ENCODE measurements around the gene BCL11B. TPM values are rescaled to one million over a fixed set of nuclear protein-coding genes. Genes with fewer than 3 reads are reported as not detected.

BCL11B gene
- total and polyA plus RNA-seq, 10 of the 15 experiments (the other 5 are each of a cell fraction or from before 2014, with no cell fraction given) = 0.38 to 5.5 (median 1.3) TPM

DNA sequence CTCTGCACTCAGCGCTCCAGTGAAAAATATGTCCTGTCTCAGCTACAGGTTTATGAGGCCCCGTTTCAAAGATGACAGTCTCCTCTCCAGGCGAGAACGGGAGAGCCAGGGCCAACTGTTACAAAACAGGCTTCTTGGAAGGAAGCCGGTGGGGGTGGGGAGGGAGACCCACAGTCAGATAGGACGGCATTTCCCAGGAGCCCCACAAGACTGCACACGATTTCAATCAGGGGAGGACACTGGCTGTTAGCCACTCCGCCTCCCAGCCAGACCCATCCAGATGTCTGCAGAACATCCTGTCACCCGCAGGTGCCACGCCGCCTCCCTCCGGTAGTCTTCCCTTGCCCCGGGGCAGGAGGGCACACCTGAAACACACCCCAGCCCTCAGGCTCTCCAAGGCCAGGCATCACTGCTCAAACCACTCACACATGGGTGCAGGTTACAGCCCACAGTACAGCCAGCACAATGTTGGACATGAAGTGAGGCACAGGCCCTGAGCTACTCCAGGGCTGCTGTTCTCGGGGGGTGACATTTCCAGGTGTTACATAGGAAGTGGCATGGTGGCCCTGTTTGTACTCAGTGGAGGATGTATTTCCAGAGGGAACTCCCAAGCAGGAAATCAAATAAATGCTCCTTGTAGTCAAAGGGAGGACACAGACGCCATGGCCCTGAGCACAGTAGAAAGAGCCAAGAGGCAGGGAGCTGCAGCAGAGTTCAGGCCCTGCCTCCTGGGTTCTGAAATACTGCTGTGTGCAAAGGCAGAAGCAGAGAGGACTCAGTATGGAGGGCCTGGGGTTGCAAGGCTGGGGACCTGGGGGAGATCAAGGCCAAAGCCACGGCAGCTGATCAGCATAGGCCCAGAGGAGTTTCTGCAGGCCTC lies 138.1 kb downstream of the BCL11B start:
- Histone ChIP-seq H2AFZ (ENCODE audit: control insufficient read depth, low read depth, low read length) (no peak overlapping the region), H3K9ac (ENCODE audit: control insufficient read depth, insufficient read depth, low read length) (no peak overlapping the region), H3K79me2 (ENCODE audit: control insufficient read depth, insufficient read depth, low read length) (no peaks in the 10 kb centered on the region), H4K20me1 (ENCODE audit: control insufficient read depth, insufficient read depth) (no peaks in the 10 kb centered on the region), H3K27ac (ENCODE audit: control insufficient read depth, insufficient read depth) (no peak overlapping the region), H3K27me3 (replicated peaks in 1 of 2; ENCODE audit: control insufficient read depth in 2 of 2, insufficient read depth in 2 of 2, low read length in 1 of 2) (no peaks in the 10 kb centered on the region), H3K4me3 (no peak overlapping the region), H3K9me3 (replicated peaks; ENCODE audit: control insufficient read depth, insufficient read depth, low read length) (no peaks in the 10 kb centered on the region; the same call in 2 of the 3 replicates), H3K4me2 (ENCODE audit: control insufficient read depth, insufficient read depth) (no peak overlapping the region), H3K36me3 (ENCODE audit: control insufficient read depth in 2 of 2, insufficient read depth in 2 of 2, low read length in 1 of 2) (no peaks in the 10 kb centered on the region), H3K4me1 (ENCODE audit: control insufficient read depth, insufficient read depth, low read length) (no peaks in the 10 kb centered on the region)
- DNase-seq (ENCODE audit: low read depth, low spot score) (no peak), FAIRE-seq (no peak), ATAC-seq (no peak)
- SMC1A ChIA-PET (ENCODE audit: uncharacterized antibody, unreplicated experiment) = no interaction called here
- CTCF ChIA-PET = no interaction called here
- RAD21 ChIA-PET (ENCODE audit: unreplicated experiment) = no interaction called here
- in situ Hi-C loops (cut with MboI) (no loop called here), intact Hi-C loops (cut with micrococcal nuclease; ENCODE audit: unreplicated experiment) (no loop called here)
- WGBS (ENCODE audit: insufficient coverage, insufficient replicate concordance, low lambda C conversion rate, missing lambda C conversion rate) = 32% methylated on average over 16 of the region's 16 CpGs
- POLR2A ChIA-PET = no interaction called here
- BruUV-seq (replicated peaks) = no TSS peak
- TF ChIP-seq CEBPB (IDR thresholded peaks at IDR 0.05; ENCODE audit: borderline replicate concordance in 1 of 2, low read depth in 2 of 2, low read length in 2 of 2) (no peak), CBFB (IDR thresholded peaks at IDR 0.05; ENCODE audit: low read depth) (no peak), MEF2B (IDR thresholded peaks at IDR 0.05; ENCODE audit: partially characterized antibody, poor library complexity, severe bottlenecking) (no peak), PAX5 (IDR thresholded peaks at IDR 0.05; ENCODE audit: borderline replicate concordance, low read depth, low read length) (no peak), NBN (IDR thresholded peaks at IDR 0.05) (no peak), EZH2 (IDR thresholded peaks at IDR 0.05; ENCODE audit: borderline replicate concordance, control insufficient read depth, low read depth, low read length) (no peak), YY1 (IDR thresholded peaks at IDR 0.05; ENCODE audit: low read depth, low read length) (no peak), HDAC6 (IDR thresholded peaks at IDR 0.05; ENCODE audit: unreplicated experiment) (no peak)
- TF ChIP-seq, protein P1, sequence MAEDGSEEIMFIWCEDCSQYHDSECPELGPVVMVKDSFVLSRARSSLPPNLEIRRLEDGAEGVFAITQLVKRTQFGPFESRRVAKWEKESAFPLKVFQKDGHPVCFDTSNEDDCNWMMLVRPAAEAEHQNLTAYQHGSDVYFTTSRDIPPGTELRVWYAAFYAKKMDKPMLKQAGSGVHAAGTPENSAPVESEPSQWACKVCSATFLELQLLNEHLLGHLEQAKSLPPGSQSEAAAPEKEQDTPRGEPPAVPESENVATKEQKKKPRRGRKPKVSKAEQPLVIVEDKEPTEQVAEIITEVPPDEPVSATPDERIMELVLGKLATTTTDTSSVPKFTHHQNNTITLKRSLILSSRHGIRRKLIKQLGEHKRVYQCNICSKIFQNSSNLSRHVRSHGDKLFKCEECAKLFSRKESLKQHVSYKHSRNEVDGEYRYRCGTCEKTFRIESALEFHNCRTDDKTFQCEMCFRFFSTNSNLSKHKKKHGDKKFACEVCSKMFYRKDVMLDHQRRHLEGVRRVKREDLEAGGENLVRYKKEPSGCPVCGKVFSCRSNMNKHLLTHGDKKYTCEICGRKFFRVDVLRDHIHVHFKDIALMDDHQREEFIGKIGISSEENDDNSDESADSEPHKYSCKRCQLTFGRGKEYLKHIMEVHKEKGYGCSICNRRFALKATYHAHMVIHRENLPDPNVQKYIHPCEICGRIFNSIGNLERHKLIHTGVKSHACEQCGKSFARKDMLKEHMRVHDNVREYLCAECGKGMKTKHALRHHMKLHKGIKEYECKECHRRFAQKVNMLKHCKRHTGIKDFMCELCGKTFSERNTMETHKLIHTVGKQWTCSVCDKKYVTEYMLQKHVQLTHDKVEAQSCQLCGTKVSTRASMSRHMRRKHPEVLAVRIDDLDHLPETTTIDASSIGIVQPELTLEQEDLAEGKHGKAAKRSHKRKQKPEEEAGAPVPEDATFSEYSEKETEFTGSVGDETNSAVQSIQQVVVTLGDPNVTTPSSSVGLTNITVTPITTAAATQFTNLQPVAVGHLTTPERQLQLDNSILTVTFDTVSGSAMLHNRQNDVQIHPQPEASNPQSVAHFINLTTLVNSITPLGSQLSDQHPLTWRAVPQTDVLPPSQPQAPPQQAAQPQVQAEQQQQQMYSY (CRISPR knock-in tag; IDR thresholded peaks at IDR 0.05) = no peak
- TF ChIP-seq, protein P2, sequence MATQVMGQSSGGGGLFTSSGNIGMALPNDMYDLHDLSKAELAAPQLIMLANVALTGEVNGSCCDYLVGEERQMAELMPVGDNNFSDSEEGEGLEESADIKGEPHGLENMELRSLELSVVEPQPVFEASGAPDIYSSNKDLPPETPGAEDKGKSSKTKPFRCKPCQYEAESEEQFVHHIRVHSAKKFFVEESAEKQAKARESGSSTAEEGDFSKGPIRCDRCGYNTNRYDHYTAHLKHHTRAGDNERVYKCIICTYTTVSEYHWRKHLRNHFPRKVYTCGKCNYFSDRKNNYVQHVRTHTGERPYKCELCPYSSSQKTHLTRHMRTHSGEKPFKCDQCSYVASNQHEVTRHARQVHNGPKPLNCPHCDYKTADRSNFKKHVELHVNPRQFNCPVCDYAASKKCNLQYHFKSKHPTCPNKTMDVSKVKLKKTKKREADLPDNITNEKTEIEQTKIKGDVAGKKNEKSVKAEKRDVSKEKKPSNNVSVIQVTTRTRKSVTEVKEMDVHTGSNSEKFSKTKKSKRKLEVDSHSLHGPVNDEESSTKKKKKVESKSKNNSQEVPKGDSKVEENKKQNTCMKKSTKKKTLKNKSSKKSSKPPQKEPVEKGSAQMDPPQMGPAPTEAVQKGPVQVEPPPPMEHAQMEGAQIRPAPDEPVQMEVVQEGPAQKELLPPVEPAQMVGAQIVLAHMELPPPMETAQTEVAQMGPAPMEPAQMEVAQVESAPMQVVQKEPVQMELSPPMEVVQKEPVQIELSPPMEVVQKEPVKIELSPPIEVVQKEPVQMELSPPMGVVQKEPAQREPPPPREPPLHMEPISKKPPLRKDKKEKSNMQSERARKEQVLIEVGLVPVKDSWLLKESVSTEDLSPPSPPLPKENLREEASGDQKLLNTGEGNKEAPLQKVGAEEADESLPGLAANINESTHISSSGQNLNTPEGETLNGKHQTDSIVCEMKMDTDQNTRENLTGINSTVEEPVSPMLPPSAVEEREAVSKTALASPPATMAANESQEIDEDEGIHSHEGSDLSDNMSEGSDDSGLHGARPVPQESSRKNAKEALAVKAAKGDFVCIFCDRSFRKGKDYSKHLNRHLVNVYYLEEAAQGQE (IDR thresholded peaks at IDR 0.05; ENCODE audit: low read depth, low read length) = no peak
- TF ChIP-seq, protein P3, sequence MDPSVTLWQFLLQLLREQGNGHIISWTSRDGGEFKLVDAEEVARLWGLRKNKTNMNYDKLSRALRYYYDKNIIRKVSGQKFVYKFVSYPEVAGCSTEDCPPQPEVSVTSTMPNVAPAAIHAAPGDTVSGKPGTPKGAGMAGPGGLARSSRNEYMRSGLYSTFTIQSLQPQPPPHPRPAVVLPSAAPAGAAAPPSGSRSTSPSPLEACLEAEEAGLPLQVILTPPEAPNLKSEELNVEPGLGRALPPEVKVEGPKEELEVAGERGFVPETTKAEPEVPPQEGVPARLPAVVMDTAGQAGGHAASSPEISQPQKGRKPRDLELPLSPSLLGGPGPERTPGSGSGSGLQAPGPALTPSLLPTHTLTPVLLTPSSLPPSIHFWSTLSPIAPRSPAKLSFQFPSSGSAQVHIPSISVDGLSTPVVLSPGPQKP (IDR thresholded peaks at IDR 0.05; ENCODE audit: low read depth, low read length) = no peak
- TF ChIP-seq, protein P4, sequence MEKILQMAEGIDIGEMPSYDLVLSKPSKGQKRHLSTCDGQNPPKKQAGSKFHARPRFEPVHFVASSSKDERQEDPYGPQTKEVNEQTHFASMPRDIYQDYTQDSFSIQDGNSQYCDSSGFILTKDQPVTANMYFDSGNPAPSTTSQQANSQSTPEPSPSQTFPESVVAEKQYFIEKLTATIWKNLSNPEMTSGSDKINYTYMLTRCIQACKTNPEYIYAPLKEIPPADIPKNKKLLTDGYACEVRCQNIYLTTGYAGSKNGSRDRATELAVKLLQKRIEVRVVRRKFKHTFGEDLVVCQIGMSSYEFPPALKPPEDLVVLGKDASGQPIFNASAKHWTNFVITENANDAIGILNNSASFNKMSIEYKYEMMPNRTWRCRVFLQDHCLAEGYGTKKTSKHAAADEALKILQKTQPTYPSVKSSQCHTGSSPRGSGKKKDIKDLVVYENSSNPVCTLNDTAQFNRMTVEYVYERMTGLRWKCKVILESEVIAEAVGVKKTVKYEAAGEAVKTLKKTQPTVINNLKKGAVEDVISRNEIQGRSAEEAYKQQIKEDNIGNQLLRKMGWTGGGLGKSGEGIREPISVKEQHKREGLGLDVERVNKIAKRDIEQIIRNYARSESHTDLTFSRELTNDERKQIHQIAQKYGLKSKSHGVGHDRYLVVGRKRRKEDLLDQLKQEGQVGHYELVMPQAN (conservative IDR thresholded peaks at IDR 0.05) = no peak
